ENCODE data around the gene BSND.
"Not testable (repeated sequence)": the region's sequence is repeated elsewhere in the genome, so short reads cannot be mapped to it uniquely, and the experiment has no call there.

BSND gene

DNA sequence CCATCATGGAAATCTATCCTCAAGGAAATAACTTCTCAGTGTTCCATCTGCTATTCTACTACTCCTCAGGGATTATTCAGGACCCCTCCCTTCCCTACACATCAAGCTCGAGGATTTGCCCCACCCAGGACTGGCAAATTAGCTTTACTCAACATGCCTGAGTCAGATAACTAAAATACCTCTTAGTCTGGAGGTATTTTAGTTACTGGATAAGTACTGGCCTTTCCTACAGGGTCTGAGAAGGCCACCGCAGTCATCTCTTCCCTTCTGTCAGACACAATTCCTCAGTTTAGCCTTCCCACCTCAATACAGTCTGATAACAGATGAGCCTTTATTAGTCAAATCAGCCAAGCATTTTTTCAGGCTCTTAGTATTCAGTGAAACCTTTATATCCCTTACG, 27.9 kb downstream of the BSND start:
- not testable (repeated sequence) for DNase-seq

DNA sequence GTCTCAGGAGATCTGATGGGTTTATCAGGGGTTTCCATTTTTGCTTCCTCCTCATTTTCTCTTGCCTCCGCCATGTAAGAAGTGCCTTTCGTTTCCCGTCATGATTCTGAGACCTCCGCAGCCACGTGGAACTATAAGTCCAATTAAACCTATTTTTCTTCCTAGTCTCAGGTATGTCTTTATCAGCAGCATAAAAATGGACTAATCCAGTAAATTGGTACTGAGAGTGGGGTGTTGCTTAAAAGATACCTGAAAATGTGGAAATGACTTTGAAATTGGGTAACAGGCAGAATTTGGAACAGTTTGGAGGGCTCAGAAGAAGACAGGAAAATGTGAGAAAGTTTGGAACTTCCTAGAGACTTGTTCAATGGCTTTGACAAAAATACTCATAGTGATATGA, 32.4 kb downstream of the BSND start:
- not testable (repeated sequence) for DNase-seq

DNA sequence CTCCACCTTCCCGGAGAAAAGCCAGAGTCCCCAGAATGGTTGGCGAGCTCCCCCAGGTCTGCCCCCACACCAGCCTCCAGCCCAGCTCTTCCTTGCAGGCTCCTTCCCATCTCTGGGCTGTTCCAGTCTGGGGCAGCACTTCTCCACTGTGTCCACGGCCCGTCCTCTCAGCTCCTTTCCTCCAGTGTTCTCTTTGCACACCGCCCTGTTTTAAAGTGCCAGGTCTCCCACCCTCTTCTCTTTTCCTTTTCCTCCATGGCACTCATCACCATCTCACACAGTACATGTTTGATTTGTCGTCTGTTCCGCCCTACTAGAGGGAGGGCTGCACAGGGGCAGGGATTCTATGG, 34.5 kb downstream of the BSND start:
- no peak for DNase-seq

- DNase-seq = no peak
Observed at GRCh38 chr1:55034476-55035133, 35.9 kb downstream of the BSND start.

DNA sequence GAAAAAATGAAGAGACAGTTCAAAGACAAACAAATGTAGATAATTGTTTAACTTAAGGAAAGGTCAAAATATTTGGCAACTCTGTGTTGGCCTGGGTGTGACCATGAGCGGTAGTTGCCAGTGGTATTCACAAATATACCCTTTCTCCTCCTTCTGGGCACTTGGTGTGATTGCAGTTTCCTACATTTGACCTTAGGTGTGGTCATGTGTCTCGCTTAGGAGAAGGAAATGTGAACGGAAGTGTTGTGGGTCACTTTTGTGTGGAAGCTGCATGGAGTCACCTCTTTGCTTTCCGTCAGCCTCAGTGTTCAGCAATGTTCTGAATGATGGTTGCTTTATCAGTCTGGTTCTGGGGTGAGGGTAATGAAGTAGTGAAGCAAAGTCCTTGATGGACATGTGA, 37.2 kb downstream of the BSND start:
- no peak for DNase-seq

GRCh38 chr1:55037733-55038551, 39.2 kb downstream of the BSND start:
- DNase-seq = no peak

DNA sequence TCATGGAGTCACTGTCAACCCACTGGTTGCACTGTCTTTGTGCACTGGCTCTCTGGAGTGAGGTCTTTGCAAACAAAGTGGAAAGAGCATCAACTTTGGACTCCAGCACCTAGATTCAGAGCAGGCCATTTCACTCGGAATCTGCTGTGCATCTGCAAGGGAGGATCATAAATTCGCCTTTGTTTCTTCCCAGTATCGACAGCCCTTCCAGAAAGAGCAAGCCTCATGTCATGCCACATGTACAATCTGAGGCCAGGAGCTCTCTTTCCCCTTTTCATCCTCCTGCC, 39.8 kb downstream of the BSND start:
- DNase-seq = no peak

GRCh38 chr1:55038974-55039341, 40.2 kb downstream of the BSND start:
- no peak for DNase-seq

DNA sequence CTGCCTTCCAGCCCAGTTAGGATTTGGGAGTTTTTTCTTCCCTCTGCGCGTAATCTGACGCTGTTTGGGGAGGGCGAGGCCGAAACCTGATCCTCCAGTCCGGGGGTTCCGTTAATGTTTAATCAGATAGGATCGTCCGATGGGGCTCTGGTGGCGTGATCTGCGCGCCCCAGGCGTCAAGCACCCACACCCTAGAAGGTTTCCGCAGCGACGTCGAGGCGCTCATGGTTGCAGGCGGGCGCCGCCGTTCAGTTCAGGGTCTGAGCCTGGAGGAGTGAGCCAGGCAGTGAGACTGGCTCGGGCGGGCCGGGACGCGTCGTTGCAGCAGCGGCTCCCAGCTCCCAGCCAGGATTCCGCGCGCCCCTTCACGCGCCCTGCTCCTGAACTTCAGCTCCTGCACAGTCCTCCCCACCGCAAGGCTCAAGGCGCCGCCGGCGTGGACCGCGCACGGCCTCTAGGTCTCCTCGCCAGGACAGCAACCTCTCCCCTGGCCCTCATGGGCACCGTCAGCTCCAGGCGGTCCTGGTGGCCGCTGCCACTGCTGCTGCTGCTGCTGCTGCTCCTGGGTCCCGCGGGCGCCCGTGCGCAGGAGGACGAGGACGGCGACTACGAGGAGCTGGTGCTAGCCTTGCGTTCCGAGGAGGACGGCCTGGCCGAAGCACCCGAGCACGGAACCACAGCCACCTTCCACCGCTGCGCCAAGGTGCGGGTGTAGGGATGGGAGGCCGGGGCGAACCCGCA, 40.8 kb downstream of the BSND start, which contains the start of gene PCSK9:
Gene PCSK9 (plus strand): TSS at position 207 of the 741 bp plus-strand sequence. CDS start 290 bp downstream, at position 497.
- DNase-seq = no peak

- no peak for DNase-seq
Observed at GRCh38 chr1:55040083-55040932, 41.6 kb downstream of the BSND start.

DNA sequence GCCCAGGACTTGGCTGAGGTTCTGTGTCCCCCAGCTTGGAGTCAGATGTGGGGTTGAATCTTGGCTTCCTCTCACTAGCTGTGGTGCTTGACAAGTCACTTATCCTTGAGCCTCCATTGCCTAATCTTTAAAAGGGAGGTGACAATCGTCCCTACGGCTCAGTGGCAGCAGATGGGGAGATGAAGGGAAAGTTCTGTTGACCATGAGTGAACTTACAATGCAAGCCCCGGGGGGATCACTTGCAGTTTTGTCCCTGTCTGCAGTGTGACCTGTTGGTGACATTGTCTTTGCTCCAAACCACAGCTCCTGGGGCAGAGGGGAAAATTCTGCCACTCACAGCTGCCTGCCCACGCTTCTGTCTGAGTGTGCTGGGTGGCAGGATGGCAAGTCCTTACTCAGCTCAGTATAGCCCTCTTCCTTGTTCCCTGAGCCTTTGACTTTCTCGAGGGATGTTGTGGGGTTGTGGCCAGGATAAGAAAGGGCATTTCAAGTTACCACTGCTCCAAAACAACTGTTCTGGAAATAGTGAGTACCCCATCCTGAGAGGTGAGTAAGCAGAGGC, 42.3 kb downstream of the BSND start:
- no peak for DNase-seq

- DNase-seq = no peak
Observed at GRCh38 chr1:55041613-55042012, 42.9 kb downstream of the BSND start.

DNA sequence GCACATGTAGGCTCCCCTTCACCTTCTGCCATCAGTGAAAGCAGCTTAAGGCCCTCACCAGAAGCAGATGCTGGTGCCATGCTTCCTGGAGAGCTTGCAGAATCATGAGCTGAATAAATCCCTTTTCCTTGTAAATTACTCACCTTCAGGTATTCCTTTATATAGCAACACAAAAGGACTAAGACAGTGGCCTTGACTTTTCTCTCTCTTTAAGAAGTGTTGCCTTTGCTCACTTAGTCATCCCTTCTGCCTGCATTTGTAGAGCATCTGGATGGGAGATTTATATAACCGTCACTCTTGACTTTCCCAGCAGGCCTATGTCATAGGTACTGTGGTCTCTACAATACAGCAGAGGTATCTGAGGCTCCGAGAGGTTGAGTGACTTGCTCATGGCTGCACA, 44.3 kb downstream of the BSND start:
- DNase-seq = no peak

DNA sequence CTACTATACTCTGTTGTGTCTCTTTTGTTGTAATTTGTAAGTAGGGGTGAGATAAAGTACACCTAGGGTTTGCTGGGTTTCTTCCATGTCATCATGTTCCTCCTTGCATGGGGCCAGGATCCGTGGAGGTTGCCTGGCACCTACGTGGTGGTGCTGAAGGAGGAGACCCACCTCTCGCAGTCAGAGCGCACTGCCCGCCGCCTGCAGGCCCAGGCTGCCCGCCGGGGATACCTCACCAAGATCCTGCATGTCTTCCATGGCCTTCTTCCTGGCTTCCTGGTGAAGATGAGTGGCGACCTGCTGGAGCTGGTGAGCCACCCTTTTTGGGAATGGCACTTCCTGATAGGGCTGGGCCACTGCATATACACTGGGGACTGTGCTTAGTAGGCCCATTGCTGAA, 45.0 kb downstream of the BSND start:
- no peak for DNase-seq

DNA sequence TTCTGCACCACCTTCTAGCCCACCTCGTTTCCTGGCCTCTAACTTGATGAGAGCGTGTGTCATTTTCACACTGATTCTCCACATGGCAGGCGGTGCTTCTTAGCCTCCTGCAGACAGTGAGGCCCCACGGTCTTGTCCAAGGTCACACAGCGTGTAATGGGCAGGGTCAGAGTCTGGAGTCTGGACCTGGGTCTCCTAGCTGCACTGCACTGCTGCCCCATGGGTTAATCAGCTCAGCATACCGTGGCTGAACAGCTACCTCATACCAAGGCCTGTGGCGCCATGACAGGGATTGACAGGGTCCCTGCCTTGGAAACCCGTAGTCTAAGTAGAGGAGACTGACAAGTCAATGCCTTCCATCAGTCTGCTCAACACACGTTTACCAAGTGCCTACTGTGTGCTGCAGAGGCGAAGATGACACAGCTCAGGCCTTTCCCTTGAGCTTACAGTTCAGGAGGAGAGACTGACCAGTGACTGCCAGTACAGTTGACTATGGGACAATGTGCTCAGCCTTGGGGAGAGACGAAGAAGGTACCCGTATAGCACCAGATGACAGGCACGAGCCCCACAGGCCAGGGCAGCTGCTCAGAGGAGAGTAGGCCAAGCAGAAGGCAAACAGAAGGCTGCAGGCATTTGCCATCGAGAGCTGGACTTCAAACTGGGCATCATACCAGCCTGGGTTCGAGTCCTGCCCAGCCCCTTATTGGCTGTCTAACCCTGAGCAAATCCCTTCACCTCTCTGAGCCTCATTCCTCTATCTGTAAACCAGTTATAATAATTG, 46.1 kb downstream of the BSND start:
- no peak for DNase-seq

DNA sequence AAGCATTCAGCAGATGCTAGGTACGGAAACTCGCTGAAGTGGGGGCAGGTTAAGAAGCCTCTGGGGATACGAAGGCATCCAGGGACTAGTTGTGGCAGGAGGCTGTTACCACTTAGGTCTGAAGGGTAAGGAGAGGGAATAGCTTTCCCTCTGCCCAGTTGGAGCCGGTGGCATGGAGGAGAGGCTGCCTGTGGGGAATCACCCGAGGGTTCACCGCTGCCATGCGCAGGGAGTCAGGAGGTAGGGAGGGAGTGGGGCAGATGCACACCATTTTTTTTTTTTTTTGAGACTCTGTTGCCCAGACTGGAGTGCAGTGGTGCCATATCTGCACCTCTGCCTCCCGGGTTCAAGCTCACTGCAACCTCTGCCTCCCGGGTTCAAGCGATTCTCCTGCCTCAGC, 46.7 kb downstream of the BSND start:
- DNase-seq = no peak

- DNase-seq = no peak
Observed at GRCh38 chr1:55046871-55047270, 48.1 kb downstream of the BSND start.

GRCh38 chr1:55047611-55048010, 48.9 kb downstream of the BSND start:
- DNase-seq = no peak

GRCh38 chr1:55048453-55049270, 49.9 kb downstream of the BSND start:
- DNase-seq = no peak

DNA sequence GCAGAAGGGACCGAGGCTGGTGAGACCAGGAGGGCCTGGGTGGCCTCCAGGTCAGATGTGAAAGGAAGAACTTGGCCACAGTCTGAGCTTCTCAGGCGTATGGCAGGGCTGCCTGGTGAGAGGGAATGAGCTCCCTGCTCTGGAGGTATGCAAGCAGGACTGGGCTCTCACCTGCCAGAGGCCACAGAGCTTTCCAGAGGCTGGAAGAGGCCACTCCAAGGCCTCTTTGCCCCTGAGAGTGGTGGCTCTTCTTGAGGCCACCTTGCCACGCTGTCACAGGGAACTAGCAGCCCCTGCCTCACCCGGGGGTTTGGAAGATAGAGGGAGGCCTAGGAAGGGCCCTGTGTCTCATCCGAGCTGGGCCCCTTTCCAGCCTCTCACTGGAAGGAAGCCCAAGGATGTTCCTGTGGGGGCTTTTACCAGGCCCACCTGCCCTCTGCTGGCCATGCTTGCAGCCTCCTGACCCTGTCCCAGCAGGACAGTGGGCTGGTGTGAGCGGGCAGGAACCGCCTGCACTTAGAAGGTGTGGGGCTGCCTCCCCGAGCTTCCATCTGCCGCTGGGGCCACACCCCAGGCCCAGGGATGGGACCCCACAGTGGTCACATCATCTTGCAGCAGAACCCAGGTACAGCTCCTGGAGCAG, 50.7 kb downstream of the BSND start:
- no peak for DNase-seq

GRCh38 chr1:55049914-55050278, 51.2 kb downstream of the BSND start:
- DNase-seq = no peak
